GM12872 (cell line): Measurements from ENCODE around the gene CHD8.

ENCODE experiments used
- CTCF ChIP-seq: IDR thresholded peaks from 3 replicates; pipeline ENCODE4 v1.5.1; 2011; ENCODE audit warnings: low read depth, mild to moderate bottlenecking, low read length, moderate library complexity; ENCODE audit not compliant: insufficient read depth

The CHD8 gene

GRCh38 chr14:21454843-21455544 lies 929 bp downstream of the CHD8 start:
- no peak for TF ChIP-seq CTCF

GRCh38 chr14:21449899-21450216 lies 6.1 kb downstream of the CHD8 start:
- TF ChIP-seq CTCF = no peak

- no peak for TF ChIP-seq CTCF
Measured at GRCh38 chr14:21440859-21441258, 15.1 kb downstream of the CHD8 start.

GRCh38 chr14:21437063-21437901 lies 18.6 kb downstream of the CHD8 start:
- TF ChIP-seq CTCF = no peak

- TF ChIP-seq CTCF = no peak
Measured at GRCh38 chr14:21436567-21437062, 19.3 kb downstream of the CHD8 start.

GRCh38 chr14:21431126-21431525 lies 24.8 kb downstream of the CHD8 start:
- TF ChIP-seq CTCF = no peak

GRCh38 chr14:21428930-21429329 lies 27.0 kb downstream of the CHD8 start:
- no peak for TF ChIP-seq CTCF
